Suppressor macrophage treated with lipopolysaccharide for 4 hours (primary cell): Measurements from ENCODE around the gene GALNT6.
"Not testable (repeated sequence)": the region's sequence is repeated elsewhere in the genome, so short reads cannot be mapped to it uniquely, and the experiment has no call there.

Source experiments
- DNase-seq: peaks from one replicate; pipeline ENCODE4 v3.0.0-alpha.2; 2020

GALNT6 gene

GRCh38 chr12:51348116-51348515, 43.1 kb downstream of the GALNT6 start:
- no peak for DNase-seq

GRCh38 chr12:51346581-51346980, 44.6 kb downstream of the GALNT6 start, which contains the start of gene CELA1:
TSS of gene CELA1 (minus strand) at chr12:51346679. CDS start at chr12:51346638, 41 bp downstream.
- DNase-seq: no peak

DNA sequence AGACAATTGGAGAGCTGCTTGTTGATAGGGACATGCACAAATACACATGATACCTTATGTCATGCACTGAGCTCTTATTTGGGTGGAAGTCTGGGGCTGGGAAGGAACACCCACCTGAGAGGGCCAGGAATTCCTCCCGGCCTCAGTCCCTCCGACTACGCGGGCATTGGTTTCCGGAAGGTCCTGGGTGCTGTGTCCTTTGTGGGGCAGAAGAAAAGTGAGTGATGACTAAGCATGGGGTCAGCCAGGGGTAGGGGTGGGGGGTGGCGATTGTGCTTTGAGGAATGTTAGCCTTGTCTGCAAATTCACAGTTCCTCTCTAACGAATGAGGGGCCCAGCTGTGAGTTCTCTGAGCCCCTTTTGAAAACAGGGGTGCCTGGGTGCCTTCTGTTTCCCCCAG, 45.5 kb downstream of the GALNT6 start:
- DNase-seq: no peak

- no peak for DNase-seq
These were observed 48.0 kb downstream of the GALNT6 start for GRCh38 chr12:51343201-51343600.

DNA sequence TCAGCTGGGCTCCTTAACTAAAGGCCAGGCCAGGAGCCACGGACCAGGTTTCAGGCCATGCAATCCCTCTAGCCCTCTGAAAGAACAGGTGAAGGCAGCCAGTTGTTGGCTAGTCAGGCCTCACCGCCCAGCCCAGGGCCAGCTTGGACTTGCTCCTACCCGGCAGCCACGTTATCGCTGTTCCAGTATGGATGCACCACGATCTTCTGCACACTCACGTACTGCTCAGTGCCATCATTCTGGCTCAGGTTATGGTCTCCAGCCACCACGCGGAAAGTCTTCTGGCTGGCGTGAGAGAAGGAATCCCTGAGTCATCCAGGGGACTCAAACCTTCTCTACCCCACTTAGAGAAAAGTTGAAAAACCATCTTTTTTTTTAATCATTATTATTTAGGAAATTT, 48.8 kb downstream of the GALNT6 start:
- no peak for DNase-seq

- peak; percentile 85 for DNase-seq
These were observed 49.8 kb downstream of the GALNT6 start for GRCh38 chr12:51341251-51342007.

DNA sequence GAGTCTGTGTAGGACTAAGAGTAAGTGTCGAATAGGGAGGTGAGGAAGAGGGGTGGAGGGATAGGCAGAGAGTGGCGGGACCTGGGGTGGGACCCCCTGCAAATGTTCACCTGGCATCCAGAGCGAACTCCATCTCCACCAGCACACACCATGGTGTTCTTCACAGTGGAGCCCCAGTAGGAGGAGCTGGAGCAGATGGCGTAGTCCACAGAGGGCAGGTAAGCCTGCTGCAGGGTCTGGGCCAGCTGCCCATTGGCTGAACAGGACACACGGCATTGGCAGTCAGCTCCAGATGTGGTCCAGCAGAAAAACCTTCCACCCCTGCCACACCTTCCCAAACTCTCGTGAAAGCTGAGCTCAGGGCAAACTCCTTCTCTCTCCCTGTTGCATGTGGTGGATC, 51.5 kb downstream of the GALNT6 start:
- no peak for DNase-seq

GRCh38 chr12:51337336-51337735, 53.9 kb downstream of the GALNT6 start:
- not testable (repeated sequence) for DNase-seq

DNA sequence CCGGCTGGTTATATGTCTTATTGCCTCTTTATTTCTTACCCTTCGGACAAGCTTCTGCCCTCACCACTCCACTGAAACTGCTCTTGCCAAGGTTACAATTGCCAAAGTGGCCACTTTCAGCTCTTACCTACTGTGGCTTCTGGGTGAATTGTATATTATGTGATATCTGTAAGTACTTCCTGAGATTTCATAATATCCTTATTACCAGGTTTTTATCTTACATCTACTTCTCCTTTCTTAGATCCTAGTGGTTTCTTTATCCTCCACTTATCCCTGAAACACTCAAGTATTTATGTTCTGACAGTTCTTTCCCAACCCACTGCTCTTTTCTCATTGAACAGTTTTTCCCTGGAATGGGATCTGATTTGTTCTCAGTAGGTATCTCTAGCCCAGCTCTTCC, 55.3 kb downstream of the GALNT6 start:
- peak; percentile 36 for DNase-seq

- DNase-seq: peak; percentile 49
These were observed 56.4 kb downstream of the GALNT6 start for GRCh38 chr12:51334764-51335163.

- no peak for DNase-seq
These were observed 57.7 kb downstream of the GALNT6 start for GRCh38 chr12:51333536-51333935.

GRCh38 chr12:51330186-51330585, 61.0 kb downstream of the GALNT6 start:
- no peak for DNase-seq

- DNase-seq: peak; percentile 74
These were observed 61.5 kb downstream of the GALNT6 start for GRCh38 chr12:51329742-51330141.

DNA sequence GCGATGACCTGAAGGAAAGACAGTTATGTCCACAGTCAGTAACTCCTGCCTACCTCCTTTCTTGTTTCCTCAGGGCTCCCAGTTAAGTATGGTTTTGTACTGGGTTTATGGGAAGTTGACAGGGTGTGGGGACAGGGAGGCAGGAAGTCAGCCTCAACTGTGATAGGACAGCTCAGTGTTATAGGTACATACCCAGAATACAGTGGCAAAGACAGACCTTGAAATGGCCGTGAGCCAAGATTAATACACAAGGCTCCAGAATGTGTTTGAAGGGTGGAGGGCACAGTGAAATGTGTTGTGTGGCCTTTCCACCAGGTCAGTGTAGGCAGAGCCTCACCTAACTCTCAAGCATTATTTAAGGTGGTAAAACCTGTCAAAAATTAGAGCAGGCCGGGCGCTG, 62.6 kb downstream of the GALNT6 start:
- DNase-seq: no peak

GRCh38 chr12:51326698-51327439, 64.3 kb downstream of the GALNT6 start:
- DNase-seq: peak; percentile 93

DNA sequence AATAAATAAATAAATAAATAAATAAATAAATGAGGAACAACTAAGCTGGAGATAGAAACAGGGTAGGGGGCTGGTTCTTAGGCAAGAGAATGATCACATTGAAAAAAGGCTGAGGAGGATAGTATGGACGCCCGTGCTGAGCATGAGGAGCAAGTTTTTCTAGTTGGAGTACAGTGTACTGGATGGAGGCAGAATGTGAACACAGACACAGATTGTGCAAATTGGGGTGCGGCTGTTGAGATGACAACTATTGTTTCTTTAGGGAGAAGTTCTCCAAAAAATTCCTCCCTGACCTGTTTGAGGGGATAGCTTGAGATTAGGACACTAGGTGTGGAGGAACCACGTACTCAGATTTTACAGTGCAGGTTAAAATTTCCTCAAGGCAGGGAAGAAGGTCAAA, 66.3 kb downstream of the GALNT6 start:
- no peak for DNase-seq

DNA sequence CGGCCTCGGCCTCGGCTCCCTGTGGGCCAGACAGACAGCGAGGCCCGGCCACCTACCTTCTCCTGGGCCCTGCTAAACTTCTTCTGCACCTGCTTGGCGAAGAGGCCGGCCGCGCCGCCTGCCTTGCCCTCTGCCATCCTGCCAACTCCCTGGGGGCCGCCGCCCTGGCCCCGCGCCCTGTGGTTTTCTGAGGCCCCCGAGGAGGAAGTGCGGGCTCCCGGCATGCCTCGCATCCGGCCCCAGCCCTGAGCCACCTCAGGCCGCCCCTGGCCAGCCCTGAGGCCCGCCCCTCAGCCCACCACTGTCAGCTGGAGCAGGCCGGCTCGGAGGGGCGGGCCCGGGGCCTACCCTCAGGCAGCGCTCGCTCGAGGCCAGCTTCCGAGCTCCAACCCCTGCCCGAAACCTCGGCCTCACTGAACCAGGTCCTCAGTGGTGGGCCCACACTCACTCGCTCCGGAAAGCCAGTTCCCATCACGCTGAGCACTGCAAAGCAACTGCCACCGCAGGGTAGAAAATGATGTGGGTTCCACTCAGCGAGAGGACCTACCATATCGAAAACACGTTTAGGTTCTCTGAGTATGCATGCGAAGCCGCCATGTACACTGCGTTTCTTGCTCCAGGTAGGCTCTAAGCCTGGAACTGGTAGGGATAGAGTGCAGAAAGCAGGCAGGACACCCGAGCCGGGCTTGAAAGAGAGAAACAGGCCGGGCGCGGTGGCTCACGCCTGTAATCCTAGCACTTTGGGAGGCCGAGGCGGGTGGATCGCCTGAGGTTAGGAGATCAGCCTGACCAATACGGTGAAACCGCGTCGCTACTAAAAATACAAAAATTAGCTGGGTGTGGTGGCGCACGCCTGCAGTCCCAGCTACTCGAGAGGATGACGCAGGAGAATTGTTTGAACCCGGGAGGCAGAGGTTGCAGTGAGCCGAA, 67.0 kb downstream of the GALNT6 start, which contains the start of gene BIN2:
TSS of gene BIN2 (minus strand) at position 209 of the 930 bp plus-strand sequence. CDS start at position 137, 72 bp downstream.
- peak; percentile 55 for DNase-seq

DNA sequence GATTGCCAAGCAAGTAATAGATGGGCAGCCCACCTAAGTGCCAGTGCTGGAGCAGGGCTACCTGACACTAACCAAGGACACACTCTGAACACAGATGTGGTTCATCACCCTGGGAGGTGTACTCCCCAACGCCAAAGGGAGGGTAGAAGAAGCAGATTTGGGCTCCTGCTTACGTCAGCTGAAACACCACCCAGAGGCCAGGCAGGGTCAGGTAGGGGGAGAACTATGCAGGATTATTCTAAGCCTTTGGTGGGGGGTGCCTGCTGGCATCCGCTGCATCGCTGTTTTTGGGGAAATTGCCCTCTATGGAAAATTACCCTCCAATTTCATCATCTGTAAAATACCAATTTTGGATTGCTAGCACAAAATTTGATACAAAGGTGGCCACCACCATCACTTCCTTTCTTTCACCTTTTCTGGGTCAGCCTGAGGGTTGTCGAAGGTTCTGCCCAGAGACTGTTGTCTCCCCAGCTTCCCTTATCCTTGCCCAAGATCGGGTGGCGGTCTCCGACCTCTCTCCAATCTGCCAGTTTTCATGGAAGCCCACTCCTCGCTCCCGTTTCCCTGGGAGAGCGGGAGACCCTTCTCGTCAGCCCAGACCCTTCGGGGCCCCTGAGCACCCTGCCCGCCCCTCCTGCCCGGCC, 67.8 kb downstream of the GALNT6 start:
- no peak for DNase-seq

GRCh38 chr12:51322452-51322851, 68.8 kb downstream of the GALNT6 start:
- DNase-seq: peak; percentile 35

- DNase-seq: no peak
These were observed 69.3 kb downstream of the GALNT6 start for GRCh38 chr12:51321882-51322281.

DNA sequence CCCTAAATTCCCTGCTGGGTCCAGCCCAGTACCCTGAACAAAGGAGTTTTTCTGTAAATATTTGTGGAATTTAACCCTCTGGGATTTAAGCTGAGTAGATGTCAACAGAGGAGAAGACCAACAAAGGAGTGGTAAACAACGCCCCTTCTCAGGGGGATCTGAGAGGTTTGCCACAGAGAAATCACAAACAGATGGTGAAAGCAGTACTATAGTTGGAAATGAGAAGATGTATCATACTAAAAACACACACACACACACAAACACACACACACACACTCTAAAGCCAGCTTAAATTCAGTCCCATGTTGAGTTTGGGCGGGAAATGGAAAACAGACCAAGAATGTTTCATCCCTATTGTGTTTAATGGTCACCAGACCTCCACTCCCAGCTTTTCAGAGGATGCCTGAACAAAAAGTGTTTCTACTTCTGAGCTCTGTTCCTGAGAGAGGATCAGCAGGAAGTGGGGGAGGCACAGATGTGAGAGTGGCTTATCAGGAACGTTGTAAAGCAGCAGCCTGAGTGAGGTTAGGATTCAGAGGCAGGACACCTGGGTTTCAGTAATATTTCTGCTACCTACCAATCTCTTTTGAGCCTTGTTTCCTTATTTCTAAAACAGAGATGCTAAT, 70.4 kb downstream of the GALNT6 start:
- DNase-seq: no peak

DNA sequence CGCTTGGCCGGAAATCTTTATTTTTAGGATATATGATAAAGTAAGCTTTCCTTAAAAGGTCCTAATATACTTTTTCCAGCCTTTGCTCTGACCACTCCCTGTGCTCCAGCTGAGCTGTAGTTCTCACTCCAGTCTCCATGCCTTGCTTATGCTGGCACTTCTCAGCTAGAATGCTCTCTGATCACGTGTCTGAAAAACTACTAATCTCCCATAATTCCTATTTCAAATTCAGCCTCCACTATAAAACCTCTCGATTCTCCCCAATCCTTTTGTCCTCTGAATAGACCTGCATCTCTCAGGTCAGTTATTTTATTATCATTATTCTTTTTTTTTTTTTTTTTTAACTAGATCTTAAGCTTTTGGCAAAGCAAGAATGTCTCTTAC, 70.9 kb downstream of the GALNT6 start:
- no peak for DNase-seq
